ENCODE measurements around the gene KIR2DL4.
"Not testable (repeated sequence)": the region's sequence is repeated elsewhere in the genome, so short reads cannot be mapped to it uniquely, and the experiment has no call there.

KIR2DL4 gene

DNA sequence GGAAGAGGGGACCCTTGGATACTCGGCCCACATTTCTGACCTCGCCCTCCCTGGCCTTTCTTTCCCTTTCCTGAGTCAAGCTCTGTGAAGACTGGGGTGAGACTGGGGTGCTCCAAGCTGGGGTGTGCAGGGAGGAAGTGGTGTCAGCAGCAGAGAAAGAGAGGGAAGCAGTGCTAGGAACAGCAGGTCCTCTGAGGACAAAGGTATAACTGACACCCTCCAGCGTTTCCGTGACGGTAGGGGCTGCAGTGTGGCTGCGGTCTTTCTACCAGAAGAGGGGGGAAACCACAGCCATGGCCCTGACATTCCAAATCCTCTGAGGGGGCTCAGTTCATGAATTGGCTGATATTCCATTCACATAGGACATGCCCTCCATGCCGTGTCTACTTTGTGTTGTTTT lies 47.9 kb downstream of the KIR2DL4 start:
- Histone ChIP-seq H3K23ac (ENCODE audit: low read length) (no peak overlapping the region), H3K18ac (ENCODE audit: low read length) (no peak overlapping the region), H3K4me2 (ENCODE audit: low read length) (no peak overlapping the region), H3K9ac (ENCODE audit: low read length) (no peak overlapping the region), H3K79me1 (ENCODE audit: low read length) (no peaks in the 10 kb centered on the region), H3K27me3 (ENCODE audit: insufficient read depth, low read length) (no peaks in the 10 kb centered on the region), H2AFZ (ENCODE audit: insufficient read depth, low read length, poor library complexity) (no peak overlapping the region), H2BK120ac (ENCODE audit: insufficient read depth, low read length, poor library complexity) (no peak overlapping the region), H4K8ac (ENCODE audit: low read depth, low read length) (no peak overlapping the region), H3K4ac (ENCODE audit: low read depth, low read length) (no peak overlapping the region), H3K14ac (ENCODE audit: low read length) (no peak overlapping the region), H4K91ac (ENCODE audit: low read depth, low read length) (no peak overlapping the region), H3K27ac (ENCODE audit: low read depth, low read length) (no peak overlapping the region), H4K12ac (ENCODE audit: low read depth, low read length) (no peak overlapping the region), H3K79me2 (ENCODE audit: control insufficient read depth, insufficient read depth, low read length, poor library complexity) (no peaks in the 10 kb centered on the region), H2BK5ac (ENCODE audit: low read depth, low read length, poor library complexity) (no peak overlapping the region), H3K9me3 (ENCODE audit: insufficient read depth, low read depth, low read length) (peaks cover 51% of the 10 kb centered on the region), H2AK5ac (ENCODE audit: low read length) (no peak overlapping the region), H3K4me1 (ENCODE audit: control insufficient read depth in 1 of 2, insufficient read depth in 2 of 2, low read length in 2 of 2) (no peaks in the 10 kb centered on the region), H2BK12ac (ENCODE audit: low read length) (no peak overlapping the region), H3K4me3 (ENCODE audit: low read depth, low read length) (no peak overlapping the region), H3K36me3 (ENCODE audit: control insufficient read depth in 1 of 2, insufficient read depth in 2 of 2, low read length in 2 of 2) (no peaks in the 10 kb centered on the region)
- no peak for DNase-seq
- no CpG with 5 or more reads among the region's 7 CpGs for WGBS (ENCODE audit: extremely low coverage, insufficient coverage, insufficient read length)

DNA sequence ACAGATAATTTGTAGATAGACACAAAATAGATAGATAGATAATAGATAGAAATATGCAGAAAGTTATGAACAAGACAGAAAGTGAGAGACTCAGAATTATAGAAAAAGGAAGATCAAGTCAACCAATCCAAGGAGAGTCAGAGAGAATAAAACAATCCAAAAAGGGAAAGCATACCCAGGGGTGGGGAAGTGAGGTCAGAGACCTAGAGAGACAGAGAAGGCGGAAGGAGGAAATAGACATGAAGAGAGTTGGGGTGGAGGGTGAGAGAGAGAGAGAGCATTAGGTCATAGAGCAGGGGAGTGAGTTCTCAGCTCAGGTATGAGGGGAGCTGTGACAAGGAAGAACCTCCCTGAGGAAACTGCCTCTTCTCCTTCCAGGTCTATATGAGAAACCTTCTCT lies 51.8 kb downstream of the KIR2DL4 start:
- not testable (repeated sequence) for H3K27me3 ChIP-seq (ENCODE audit: insufficient read depth, low read length); DNase-seq; H2AFZ ChIP-seq (ENCODE audit: insufficient read depth, low read length, poor library complexity); H3K79me2 ChIP-seq (ENCODE audit: control insufficient read depth, insufficient read depth, low read length, poor library complexity); H4K12ac ChIP-seq (ENCODE audit: low read depth, low read length); H3K27ac ChIP-seq (ENCODE audit: low read depth, low read length); H2BK120ac ChIP-seq (ENCODE audit: insufficient read depth, low read length, poor library complexity); H2BK12ac ChIP-seq (ENCODE audit: low read length); H3K4me1 ChIP-seq (ENCODE audit: control insufficient read depth in 1 of 2, insufficient read depth in 2 of 2, low read length in 2 of 2); H3K36me3 ChIP-seq (ENCODE audit: control insufficient read depth in 1 of 2, insufficient read depth in 2 of 2, low read length in 2 of 2); H3K9ac ChIP-seq (ENCODE audit: low read length); H4K91ac ChIP-seq (ENCODE audit: low read depth, low read length); H3K4ac ChIP-seq (ENCODE audit: low read depth, low read length); H3K4me2 ChIP-seq (ENCODE audit: low read length); H4K8ac ChIP-seq (ENCODE audit: low read depth, low read length); H3K4me3 ChIP-seq (ENCODE audit: low read depth, low read length); H3K14ac ChIP-seq (ENCODE audit: low read length); H2AK5ac ChIP-seq (ENCODE audit: low read length); H2BK5ac ChIP-seq (ENCODE audit: low read depth, low read length, poor library complexity); H3K79me1 ChIP-seq (ENCODE audit: low read length); H3K23ac ChIP-seq (ENCODE audit: low read length); H3K18ac ChIP-seq (ENCODE audit: low read length)
- WGBS (ENCODE audit: extremely low coverage, insufficient coverage, insufficient read length), result no CpG with 5 or more reads among the region's 1 CpG
- H3K9me3 ChIP-seq (ENCODE audit: insufficient read depth, low read depth, low read length), result peaks cover 39% of the 10 kb centered on the region

DNA sequence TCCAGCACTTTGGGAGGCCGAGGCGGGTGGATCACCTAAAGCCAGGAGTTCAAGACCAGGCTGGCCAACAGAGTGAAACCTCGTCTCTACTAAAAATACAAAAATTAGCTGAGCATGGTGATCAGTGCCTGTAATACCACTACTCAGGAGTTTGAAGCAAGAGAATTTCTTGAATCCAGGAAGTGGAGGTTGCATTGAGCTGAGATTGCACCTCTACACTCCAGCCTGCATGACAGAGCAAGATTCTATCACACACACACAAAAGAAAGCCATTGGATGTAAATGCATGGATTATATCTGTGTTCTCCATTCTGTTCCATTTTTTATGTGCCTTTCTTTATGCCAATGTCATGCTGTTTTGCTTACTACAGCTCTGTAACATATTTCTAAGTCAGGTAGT lies 55.1 kb downstream of the KIR2DL4 start:
- not testable (repeated sequence) for H3K27ac ChIP-seq (ENCODE audit: low read depth, low read length); H3K79me1 ChIP-seq (ENCODE audit: low read length); H3K4me3 ChIP-seq (ENCODE audit: low read depth, low read length); H3K27me3 ChIP-seq (ENCODE audit: insufficient read depth, low read length); H3K79me2 ChIP-seq (ENCODE audit: control insufficient read depth, insufficient read depth, low read length, poor library complexity); H3K9ac ChIP-seq (ENCODE audit: low read length); DNase-seq; H2BK120ac ChIP-seq (ENCODE audit: insufficient read depth, low read length, poor library complexity); H2AFZ ChIP-seq (ENCODE audit: insufficient read depth, low read length, poor library complexity); H3K14ac ChIP-seq (ENCODE audit: low read length); H3K4ac ChIP-seq (ENCODE audit: low read depth, low read length); H3K36me3 ChIP-seq (ENCODE audit: control insufficient read depth in 1 of 2, insufficient read depth in 2 of 2, low read length in 2 of 2); H2AK5ac ChIP-seq (ENCODE audit: low read length); H4K8ac ChIP-seq (ENCODE audit: low read depth, low read length); H3K23ac ChIP-seq (ENCODE audit: low read length); H4K91ac ChIP-seq (ENCODE audit: low read depth, low read length); H3K4me2 ChIP-seq (ENCODE audit: low read length); H3K18ac ChIP-seq (ENCODE audit: low read length); H2BK12ac ChIP-seq (ENCODE audit: low read length); H3K4me1 ChIP-seq (ENCODE audit: control insufficient read depth in 1 of 2, insufficient read depth in 2 of 2, low read length in 2 of 2); H2BK5ac ChIP-seq (ENCODE audit: low read depth, low read length, poor library complexity); H4K12ac ChIP-seq (ENCODE audit: low read depth, low read length)
- peaks cover 18% of the 10 kb centered on the region for H3K9me3 ChIP-seq (ENCODE audit: insufficient read depth, low read depth, low read length)
- WGBS (ENCODE audit: extremely low coverage, insufficient coverage, insufficient read length), result no CpG with 5 or more reads among the region's 3 CpGs

DNA sequence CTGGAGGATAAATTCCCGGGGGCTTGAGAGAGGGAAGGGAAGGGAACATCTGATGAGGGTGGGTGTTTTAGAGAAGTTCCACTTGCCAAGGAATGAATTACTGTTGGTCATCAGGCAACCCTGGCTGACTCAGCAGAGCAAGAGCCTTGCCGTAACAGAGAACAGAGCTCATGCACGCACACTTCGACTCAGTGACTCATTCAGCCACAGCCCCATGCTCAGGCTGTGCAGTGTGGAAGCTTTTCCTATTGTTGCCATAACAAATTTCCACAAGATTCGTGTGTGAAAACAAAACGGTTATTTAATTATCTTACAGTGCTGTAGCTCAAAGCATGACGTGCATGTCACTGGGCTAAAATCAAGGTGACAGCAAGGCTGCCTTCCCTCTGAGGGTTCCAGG lies 56.0 kb downstream of the KIR2DL4 start:
- H3K4ac ChIP-seq (ENCODE audit: low read depth, low read length); H3K14ac ChIP-seq (ENCODE audit: low read length); H3K79me2 ChIP-seq (ENCODE audit: control insufficient read depth, insufficient read depth, low read length, poor library complexity); H3K36me3 ChIP-seq (ENCODE audit: control insufficient read depth in 1 of 2, insufficient read depth in 2 of 2, low read length in 2 of 2); H3K27ac ChIP-seq (ENCODE audit: low read depth, low read length); H2AK5ac ChIP-seq (ENCODE audit: low read length); H3K4me2 ChIP-seq (ENCODE audit: low read length); H2BK120ac ChIP-seq (ENCODE audit: insufficient read depth, low read length, poor library complexity); H3K23ac ChIP-seq (ENCODE audit: low read length); H4K12ac ChIP-seq (ENCODE audit: low read depth, low read length); H3K18ac ChIP-seq (ENCODE audit: low read length); H3K79me1 ChIP-seq (ENCODE audit: low read length); H3K4me1 ChIP-seq (ENCODE audit: control insufficient read depth in 1 of 2, insufficient read depth in 2 of 2, low read length in 2 of 2); H4K8ac ChIP-seq (ENCODE audit: low read depth, low read length); H2AFZ ChIP-seq (ENCODE audit: insufficient read depth, low read length, poor library complexity); H2BK5ac ChIP-seq (ENCODE audit: low read depth, low read length, poor library complexity); H3K4me3 ChIP-seq (ENCODE audit: low read depth, low read length); H3K9ac ChIP-seq (ENCODE audit: low read length); H3K27me3 ChIP-seq (ENCODE audit: insufficient read depth, low read length); H2BK12ac ChIP-seq (ENCODE audit: low read length); H4K91ac ChIP-seq (ENCODE audit: low read depth, low read length): not testable (repeated sequence)
- peak; percentile 4 to 10 for DNase-seq
- no CpG with 5 or more reads among the region's 7 CpGs for WGBS (ENCODE audit: extremely low coverage, insufficient coverage, insufficient read length)
- H3K9me3 ChIP-seq (ENCODE audit: insufficient read depth, low read depth, low read length), result peaks cover 12% of the 10 kb centered on the region
